Uterus (tissue), 4 donors: ENCODE results near the gene ATP5IF1. TPM values are rescaled to one million over a fixed set of nuclear protein-coding genes. Genes with fewer than 3 reads are reported as not detected.

Experiments used
- DNase-seq, 2 donors: peaks; one replicate each; pipeline ENCODE4 v3.0.0-alpha.2; 2019 to 2020
- H3K27ac ChIP-seq, 2 donors: fragments of 200-600 bp; sonication (generic); 1 replicate in 1 of 2; 2 replicates in 1 of 2; pipeline ENCODE4 v1.5.1; 2016 to 2018
- H3K27me3 ChIP-seq, 2 donors: fragments of 200-600 bp; sonication (generic); one replicate each; pipeline ENCODE4 v1.5.1; 2018 to 2019; ENCODE audit warnings: control low read depth in 1 of 2
- H3K36me3 ChIP-seq, 2 donors: fragments of 200-600 bp; sonication (generic); one replicate each; pipeline ENCODE4 v1.5.1; 2019; ENCODE audit warnings: control low read depth in 1 of 2
- H3K4me1 ChIP-seq, 2 donors: fragments of 200-600 bp; sonication (generic); one replicate each; pipeline ENCODE4 v1.5.1; 2018 to 2019; ENCODE audit warnings: control low read depth in 1 of 2
- H3K4me3 ChIP-seq, 2 donors: fragments of 200-600 bp; sonication (generic); 1 replicate in 1 of 2; 2 replicates in 1 of 2; pipeline ENCODE4 v1.5.1; 2018 to 2019; ENCODE audit warnings: mild to moderate bottlenecking in 1 of 2
- H3K9me3 ChIP-seq, 2 donors: fragments of 200-600 bp; sonication (generic); one replicate each; pipeline ENCODE4 v1.5.1; 2019; ENCODE audit warnings: control low read depth in 1 of 2
- CTCF ChIP-seq, 4 experiments: fragments of 200-600 bp in 2 of 4; fragments of 450-650 bp in 2 of 4; sonication (generic) in 2 of 4; IDR thresholded peaks; one replicate each; pipeline ENCODE4 v1.5.1; 2016 to 2019; ENCODE audit warnings: antibody characterized with exemption in 4 of 4, mild to moderate bottlenecking in 2 of 4, moderate library complexity in 1 of 4
- POLR2A ChIP-seq, 2 donors: fragments of 450-650 bp; IDR thresholded peaks; one replicate each; pipeline ENCODE4 v1.6.1; 2016; ENCODE audit warnings: antibody characterized with exemption in 2 of 2, mild to moderate bottlenecking in 1 of 2, moderate library complexity in 1 of 2
- intact Hi-C: fragments of 100-400 bp; cut with DNase I; formaldehyde crosslinking; loops from one replicate; pipeline ENCODE4 v1.15.1; 2023; ENCODE audit warnings: low total_unique reads
- total RNA-seq, 4 donors: library from RNA; depleted of rRNA in 3 of 4; stranded (reverse); fragments of >200 nt in 3 of 4; gene quantifications; one replicate each; pipeline versions ENCODE4 v1.1.0 to v1.2.4, GENCODE V29; 2014 to 2023
- donor health status: DM: yes; HTN: yes; CAD: no.

ATP5IF1 gene
- total RNA-seq, 4 donors from 2014 or later = 57.1 to 103 (median 82.2) TPM

GRCh38 chr1:28194326-28195035 lies 41.4 kb upstream of the ATP5IF1 start:
- no peak overlapping the region for H3K27ac ChIP-seq
- H3K4me1 ChIP-seq = no peaks in the 10 kb centered on the region

GRCh38 chr1:28195780-28196179 lies 40.1 kb upstream of the ATP5IF1 start:
- no peak for TF ChIP-seq CTCF (IDR thresholded peaks at IDR 0.05)
- TF ChIP-seq POLR2A (IDR thresholded peaks at IDR 0.05) = no peak
- Histone ChIP-seq H3K4me3 (no peak overlapping the region), H3K4me1 (no peaks in the 10 kb centered on the region), H3K9me3 (no peaks in the 10 kb centered on the region), H3K36me3 (no peaks in the 10 kb centered on the region), H3K27ac (no peak overlapping the region), H3K27me3 (no peaks in the 10 kb centered on the region)
- intact Hi-C loops = no loop called here
- DNase-seq = no peak

More at GRCh38 chr1:28194326-28195035, 41.4 kb upstream of the ATP5IF1 start:
- no peak for DNase-seq
- Histone ChIP-seq H3K9me3 (no peaks in the 10 kb centered on the region), H3K27me3 (no peaks in the 10 kb centered on the region), H3K4me3 (no peak overlapping the region), H3K36me3 (no peaks in the 10 kb centered on the region)
- intact Hi-C loops = no loop called here
- TF ChIP-seq CTCF (IDR thresholded peaks at IDR 0.05) (no peak), POLR2A (IDR thresholded peaks at IDR 0.05) (no peak)

GRCh38 chr1:28196330-28196729 lies 39.6 kb upstream of the ATP5IF1 start:
- Histone ChIP-seq H3K9me3 (no peaks in the 10 kb centered on the region), H3K4me3 (no peak overlapping the region), H3K27ac (no peak overlapping the region), H3K36me3 (no peaks in the 10 kb centered on the region), H3K27me3 (no peaks in the 10 kb centered on the region), H3K4me1 (no peaks in the 10 kb centered on the region)
- intact Hi-C loops = no loop called here
- no peak for DNase-seq
- TF ChIP-seq CTCF (IDR thresholded peaks at IDR 0.05) = no peak
- TF ChIP-seq POLR2A (IDR thresholded peaks at IDR 0.05) = no peak

- Histone ChIP-seq H3K4me1 (no peaks in the 10 kb centered on the region), H3K27me3 (no peaks in the 10 kb centered on the region), H3K27ac (no peak overlapping the region), H3K4me3 (no peak overlapping the region), H3K9me3 (no peaks in the 10 kb centered on the region), H3K36me3 (no peaks in the 10 kb centered on the region)
- DNase-seq = no peak
- intact Hi-C loops = no loop called here
- no peak for TF ChIP-seq CTCF (IDR thresholded peaks at IDR 0.05)
- TF ChIP-seq POLR2A (IDR thresholded peaks at IDR 0.05) = no peak
Observed at GRCh38 chr1:28197682-28198415, 38.1 kb upstream of the ATP5IF1 start.
